ENCODE data around the gene ZNF577. TPM values are rescaled to one million over a fixed set of nuclear protein-coding genes. Genes with fewer than 3 reads are reported as not detected.

Gene ZNF577
- polyA plus RNA-seq, 1 experiment = 4.6 TPM

GRCh38 chr19:51905206-51905605, 17.5 kb upstream of the ZNF577 start:
- no peak for DNase-seq (ENCODE audit: low read depth)
- ChIA-PET POLR2A (no interaction called here), CTCF (no interaction called here)
- H3K4me3 ChIP-seq (ENCODE audit: low read depth, low read length) = no peak overlapping the region
- no peak for TF ChIP-seq CTCF (IDR thresholded peaks at IDR 0.05; ENCODE audit: insufficient read depth, low read depth, low read length)
- no peaks in the 10 kb centered on the region for H3K36me3 ChIP-seq (ENCODE audit: control insufficient read depth, insufficient read depth, low read length)
- H3K27me3 ChIP-seq (ENCODE audit: control insufficient read depth, insufficient read depth, low read length) = peaks cover 3% of the 10 kb centered on the region; the same call in 1 of the 2 replicates

GRCh38 chr19:51904331-51905165, 16.8 kb upstream of the ZNF577 start, which contains the start of gene ZNF649:
Gene ZNF649, minus strand, starts transcription at chr19:51905017. Its CDS starts 4,910 bp downstream, at chr19:51900107.
- no peak for TF ChIP-seq CTCF (IDR thresholded peaks at IDR 0.05; ENCODE audit: insufficient read depth, low read depth, low read length)
- ChIA-PET CTCF (interaction anchor here (1.3 kb wide), 1 partner anchor 19 kb away, joined by 4 read pairs; no protein-coding TSS in a partner anchor), POLR2A (no interaction called here)
- Histone ChIP-seq H3K27me3 (ENCODE audit: control insufficient read depth, insufficient read depth, low read length) (peaks cover 3% of the 10 kb centered on the region; the same call in 1 of the 2 replicates), H3K4me3 (ENCODE audit: low read depth, low read length) (peak within 1 kb of the TSS; percentile 71), H3K36me3 (ENCODE audit: control insufficient read depth, insufficient read depth, low read length) (no peaks in the 10 kb centered on the region)
- no peak for DNase-seq (ENCODE audit: low read depth)

GRCh38 chr19:51903192-51903591, 15.4 kb upstream of the ZNF577 start:
- H3K36me3 ChIP-seq (ENCODE audit: control insufficient read depth, insufficient read depth, low read length) = peaks cover 1% of the 10 kb centered on the region; the same call in 1 of the 2 replicates
- ChIA-PET POLR2A (no interaction called here), CTCF (interaction anchor here (1.2 to 1.3 kb wide), 2 partner anchors 14 to 18 kb away, joined by 3 to 4 read pairs; no protein-coding TSS in a partner anchor)
- no peak overlapping the region for H3K4me3 ChIP-seq (ENCODE audit: low read depth, low read length)
- TF ChIP-seq CTCF (IDR thresholded peaks at IDR 0.05; ENCODE audit: insufficient read depth, low read depth, low read length) = no peak
- no peak for DNase-seq (ENCODE audit: low read depth)
- peaks cover 3% of the 10 kb centered on the region; the same call in 1 of the 2 replicates for H3K27me3 ChIP-seq (ENCODE audit: control insufficient read depth, insufficient read depth, low read length)

GRCh38 chr19:51901860-51902259, 14.1 kb upstream of the ZNF577 start:
- Histone ChIP-seq H3K36me3 (ENCODE audit: control insufficient read depth, insufficient read depth, low read length) (peaks cover 1% of the 10 kb centered on the region; the same call in 1 of the 2 replicates), H3K4me3 (ENCODE audit: low read depth, low read length) (no peak overlapping the region), H3K27me3 (ENCODE audit: control insufficient read depth, insufficient read depth, low read length) (no peaks in the 10 kb centered on the region)
- no peak for TF ChIP-seq CTCF (IDR thresholded peaks at IDR 0.05; ENCODE audit: insufficient read depth, low read depth, low read length)
- CTCF ChIA-PET = no interaction called here
- DNase-seq (ENCODE audit: low read depth) = no peak
- POLR2A ChIA-PET = no interaction called here

- POLR2A ChIA-PET = no interaction called here
Observed at GRCh38 chr19:51891193-51891747, 3.5 kb upstream of the ZNF577 start.

More at GRCh38 chr19:51891193-51891747, 3.5 kb upstream of the ZNF577 start:
- H3K36me3 ChIP-seq (ENCODE audit: control insufficient read depth, insufficient read depth, low read length) = peaks cover 14% of the 10 kb centered on the region
- TF ChIP-seq CTCF (IDR thresholded peaks at IDR 0.05; ENCODE audit: insufficient read depth, low read depth, low read length) = no peak
- no peak overlapping the region for H3K4me3 ChIP-seq (ENCODE audit: low read depth, low read length)
- CTCF ChIA-PET = no interaction called here
- no peaks in the 10 kb centered on the region for H3K27me3 ChIP-seq (ENCODE audit: control insufficient read depth, insufficient read depth, low read length)
- DNase-seq (ENCODE audit: low read depth) = no peak
